ENCODE measurements around the gene SCAMP4.
"Not testable (repeated sequence)": the region's sequence is repeated elsewhere in the genome, so short reads cannot be mapped to it uniquely, and the experiment has no call there.

Gene SCAMP4

DNA sequence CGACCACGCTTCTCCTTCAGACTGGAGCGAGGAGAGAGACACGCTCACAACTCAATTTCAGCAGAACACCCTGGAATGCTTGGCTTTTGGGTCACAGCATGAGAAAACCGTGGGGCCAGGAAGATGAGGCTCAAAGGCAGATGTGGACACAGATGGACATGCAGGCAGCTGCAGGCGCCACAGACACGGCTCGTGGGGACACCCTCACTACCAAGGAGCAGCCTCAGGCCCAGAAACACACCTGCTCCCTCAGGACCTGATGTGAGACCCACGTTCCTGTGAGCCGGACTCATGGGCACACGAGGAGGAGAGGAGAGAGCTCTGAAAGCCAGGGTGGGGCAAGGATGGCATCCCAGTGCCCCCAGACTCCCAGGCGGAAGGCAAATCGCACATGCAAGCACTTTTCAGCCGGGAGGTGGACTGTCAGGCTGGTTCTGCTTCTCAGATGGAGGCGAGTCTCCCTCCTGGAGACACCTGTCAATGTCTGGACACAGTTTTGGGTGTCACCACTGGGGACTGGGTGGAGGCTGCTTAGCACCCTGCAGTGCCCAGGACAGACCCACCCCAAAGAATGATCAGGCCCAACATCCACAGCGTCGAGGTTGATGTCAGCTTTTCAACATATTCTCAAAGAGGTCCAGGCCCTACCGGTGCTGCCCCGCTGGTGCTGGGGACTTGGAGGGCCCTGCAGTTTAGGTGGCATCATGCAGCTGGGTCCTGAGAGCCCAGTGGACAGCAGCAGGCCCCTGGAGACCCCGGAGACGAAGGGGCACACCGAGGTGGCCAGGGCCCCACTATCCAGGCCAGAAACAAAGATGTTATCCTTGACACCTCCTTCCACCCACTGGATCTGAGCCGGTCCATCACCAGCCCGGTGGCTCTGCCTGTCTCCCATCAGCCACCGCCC is 22.2 kb upstream of the SCAMP4 start:
- no peak for DNase-seq (ENCODE audit: low spot score)

DNA sequence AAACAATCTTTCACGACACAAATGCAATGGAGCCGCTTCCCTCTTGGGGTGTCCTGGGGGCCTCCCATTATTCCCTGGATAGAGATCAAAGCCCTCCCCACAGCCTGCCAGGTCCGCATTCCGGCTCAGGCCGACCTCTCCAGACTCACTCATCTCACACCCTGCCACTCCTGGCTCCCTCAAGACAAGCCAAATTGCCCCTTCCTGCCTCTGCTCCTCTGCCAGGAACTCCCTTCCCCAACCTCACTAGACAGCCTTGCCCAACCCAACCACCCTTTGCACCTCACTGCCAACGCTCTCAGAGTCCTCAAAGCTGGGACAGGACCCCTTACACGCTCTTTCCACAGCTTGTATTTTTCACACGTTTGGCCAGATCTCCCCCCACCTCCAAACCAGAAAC is 21.4 kb upstream of the SCAMP4 start:
- DNase-seq (ENCODE audit: low spot score), result no peak

DNA sequence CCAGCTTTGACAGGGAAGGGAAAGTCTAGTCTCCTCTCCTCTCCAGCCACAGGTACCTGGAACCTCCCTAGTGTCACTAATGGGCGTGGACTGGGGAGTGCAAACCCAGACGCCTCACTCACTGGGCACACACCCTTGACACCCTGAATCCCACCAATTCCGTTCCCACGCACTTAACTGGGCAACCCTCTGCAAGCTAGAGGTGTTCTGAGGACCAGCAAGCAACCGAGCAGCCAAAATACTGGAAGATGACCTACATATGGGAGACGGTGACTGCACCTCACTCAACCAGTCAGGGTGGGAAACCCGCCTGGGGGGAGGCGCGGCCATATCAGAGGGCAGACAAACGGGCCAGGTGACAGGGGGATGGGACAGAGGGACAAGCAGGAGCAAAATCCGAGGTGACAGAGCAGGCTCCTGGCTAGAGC is 20.9 kb upstream of the SCAMP4 start:
- DNase-seq (ENCODE audit: low spot score), result no peak

DNA sequence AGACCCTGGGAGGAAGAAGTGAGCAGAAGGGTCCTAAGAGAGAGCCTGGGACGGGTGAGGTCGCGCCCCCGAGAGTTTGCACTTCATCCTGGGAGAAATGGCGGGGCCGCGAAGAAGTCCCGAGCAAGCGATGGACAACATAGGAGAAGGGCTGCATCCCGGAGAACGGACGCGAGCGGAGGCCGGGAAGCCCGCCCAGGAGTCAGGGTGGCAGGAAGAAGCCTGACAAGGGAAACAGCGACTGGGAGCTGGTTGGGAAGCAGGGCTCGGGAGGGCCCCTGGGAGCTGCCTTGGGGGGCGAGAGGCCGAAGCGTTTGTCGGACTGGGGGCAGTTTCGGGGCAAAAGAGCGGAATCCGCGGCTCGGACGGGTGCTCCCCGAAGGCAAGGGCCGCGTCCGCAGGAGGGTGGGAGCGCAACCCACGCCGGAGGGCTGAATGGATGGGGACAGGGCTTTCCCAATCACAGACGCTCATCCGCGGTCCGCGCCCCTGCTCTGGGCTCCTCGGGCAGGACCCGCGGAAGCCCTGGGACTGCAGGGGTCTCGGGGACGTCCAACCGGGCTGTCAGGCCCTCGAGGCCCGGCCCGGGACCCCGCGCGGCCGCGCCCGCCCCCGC is 20.4 kb upstream of the SCAMP4 start:
- DNase-seq (ENCODE audit: low spot score), result peak; percentile 57

DNA sequence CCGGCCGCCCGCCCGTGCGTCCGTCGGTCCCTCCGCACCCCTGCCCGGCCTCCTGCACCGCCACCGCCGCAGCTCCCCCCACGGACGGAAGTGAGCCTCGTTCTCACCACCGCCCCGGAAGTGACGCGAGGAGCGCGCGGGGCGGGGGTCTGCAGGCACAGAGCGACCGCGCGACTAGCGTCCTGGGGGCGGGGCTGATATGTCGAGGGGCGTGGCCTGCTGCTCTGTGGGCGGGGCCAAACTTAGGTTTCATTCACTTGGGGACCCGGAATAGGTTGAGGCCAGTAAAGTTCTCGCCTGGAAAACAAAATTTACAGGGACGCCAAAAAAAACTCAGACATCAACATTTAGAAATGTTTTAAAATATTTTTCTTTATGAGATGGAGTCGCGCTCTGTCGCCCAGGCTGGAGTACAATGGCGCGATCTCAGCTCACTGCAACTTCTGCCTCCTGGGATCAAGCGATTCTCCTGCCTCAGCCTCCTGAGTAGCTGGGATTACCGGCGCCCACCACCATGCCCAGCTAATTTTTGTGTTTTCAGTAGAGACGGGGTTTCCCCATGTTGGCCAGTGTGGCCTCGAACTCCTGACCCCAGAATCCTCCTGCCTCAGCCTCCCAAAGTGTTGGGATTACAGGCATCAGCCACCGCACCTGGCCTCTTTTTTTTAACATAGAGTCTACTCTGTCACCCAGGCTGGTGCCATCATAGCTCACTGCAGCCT is 19.6 kb upstream of the SCAMP4 start, which contains the start of gene ABHD17A:
Gene ABHD17A, minus strand, starts transcription at position 99 of the 722 bp plus-strand sequence. CDS start 3,930 bp downstream, outside the sequence.
- DNase-seq (ENCODE audit: low spot score), result peak; percentile 95

DNA sequence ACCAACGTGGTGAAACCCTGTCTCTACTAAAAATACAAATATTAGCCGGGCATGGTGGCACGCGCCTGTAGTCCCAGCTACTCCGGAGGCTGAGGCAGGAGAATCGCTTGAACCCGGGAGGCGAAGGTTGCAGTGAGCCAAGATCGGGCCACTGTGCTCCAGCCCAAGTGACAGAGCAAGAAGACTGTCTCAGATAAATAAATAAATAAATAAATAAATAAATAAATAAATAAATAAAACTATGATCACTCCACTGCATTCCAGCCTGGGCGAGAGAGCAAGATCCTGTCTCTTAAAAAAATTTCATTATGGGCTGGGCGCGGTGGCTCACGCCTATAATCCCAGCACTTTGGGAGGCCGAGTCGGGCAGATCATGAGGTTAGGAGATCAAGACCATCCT is 18.8 kb upstream of the SCAMP4 start:
- DNase-seq (ENCODE audit: low spot score), result not testable (repeated sequence)

DNA sequence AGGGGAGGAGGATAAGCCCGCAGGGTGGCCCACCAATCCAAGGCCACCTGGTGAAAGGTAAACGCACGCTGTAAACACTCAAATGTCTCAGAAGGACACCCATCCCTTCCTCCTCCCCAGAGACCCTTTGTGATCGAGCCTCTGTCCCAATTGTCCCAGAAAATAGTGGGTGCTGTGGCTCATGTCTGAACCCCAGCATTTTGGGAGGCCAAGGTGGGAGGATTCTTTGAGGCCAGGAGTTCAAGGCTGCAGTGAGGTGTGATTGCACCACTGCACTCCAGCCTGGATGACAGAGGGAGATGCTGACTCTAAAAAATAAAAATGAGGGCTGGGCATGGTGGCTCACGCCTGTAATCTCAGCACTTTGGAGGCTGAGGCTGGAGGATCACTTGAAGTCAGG is 16.8 kb upstream of the SCAMP4 start:
- DNase-seq (ENCODE audit: low spot score), result no peak

DNA sequence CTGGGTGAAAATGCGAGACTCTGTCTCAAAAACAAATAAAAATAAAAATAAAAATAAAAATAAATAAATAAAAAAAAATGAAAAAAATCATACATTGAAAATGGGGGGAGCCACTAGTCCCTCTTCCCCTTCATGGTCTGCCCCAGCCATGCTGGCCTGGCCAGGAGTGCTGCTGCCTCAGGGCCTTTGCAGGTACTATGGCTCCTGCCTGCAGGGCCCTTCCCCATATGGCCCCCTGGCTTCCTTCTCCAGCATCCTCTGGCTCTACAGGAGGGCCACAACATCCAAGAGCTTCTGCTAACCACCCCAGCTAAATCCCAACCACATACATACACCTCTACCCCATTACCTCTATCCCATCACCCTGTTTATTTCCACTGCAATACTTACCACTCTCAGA is 15.3 kb upstream of the SCAMP4 start:
- no peak for DNase-seq (ENCODE audit: low spot score)

DNA sequence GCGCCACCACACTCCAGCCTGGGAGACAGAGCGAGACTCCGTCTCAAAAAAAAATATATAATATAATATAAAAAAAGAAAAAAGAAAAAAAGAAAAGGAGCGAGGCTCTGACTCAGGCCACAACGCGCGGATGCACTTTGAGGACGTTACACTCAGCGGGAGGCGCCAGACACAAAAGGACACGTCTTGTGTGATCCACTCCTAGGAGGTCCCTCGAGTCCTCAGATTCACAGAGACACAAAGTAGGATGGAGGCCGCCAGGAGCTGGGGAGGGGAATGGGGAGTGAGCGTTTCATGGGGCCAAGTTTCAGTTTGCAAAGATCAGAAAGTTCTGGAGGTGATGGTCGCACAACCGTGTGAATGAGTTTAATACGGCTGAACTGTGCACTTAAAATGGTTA is 11.4 kb upstream of the SCAMP4 start:
- DNase-seq (ENCODE audit: low spot score), result no peak

DNA sequence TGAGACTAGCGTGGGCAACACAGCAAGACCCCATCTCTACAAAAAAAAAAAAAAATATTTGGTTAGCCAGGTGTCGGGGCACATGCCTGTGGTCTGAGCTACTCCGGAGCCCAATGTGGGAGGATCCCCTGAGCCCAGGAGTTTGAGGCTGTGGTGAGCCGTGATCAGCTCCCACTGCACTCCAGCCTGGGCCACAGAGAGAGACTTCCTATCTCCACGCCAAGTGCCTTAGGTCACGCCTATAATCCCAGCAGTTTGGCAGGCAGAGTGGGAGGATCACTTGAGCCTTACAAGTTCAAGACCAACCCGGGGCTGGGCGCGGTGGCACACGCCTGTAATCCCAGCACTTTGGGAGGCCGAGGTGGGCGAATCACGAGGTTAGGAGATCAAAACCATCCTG is 8.7 kb upstream of the SCAMP4 start:
- DNase-seq (ENCODE audit: low spot score), result no peak

DNA sequence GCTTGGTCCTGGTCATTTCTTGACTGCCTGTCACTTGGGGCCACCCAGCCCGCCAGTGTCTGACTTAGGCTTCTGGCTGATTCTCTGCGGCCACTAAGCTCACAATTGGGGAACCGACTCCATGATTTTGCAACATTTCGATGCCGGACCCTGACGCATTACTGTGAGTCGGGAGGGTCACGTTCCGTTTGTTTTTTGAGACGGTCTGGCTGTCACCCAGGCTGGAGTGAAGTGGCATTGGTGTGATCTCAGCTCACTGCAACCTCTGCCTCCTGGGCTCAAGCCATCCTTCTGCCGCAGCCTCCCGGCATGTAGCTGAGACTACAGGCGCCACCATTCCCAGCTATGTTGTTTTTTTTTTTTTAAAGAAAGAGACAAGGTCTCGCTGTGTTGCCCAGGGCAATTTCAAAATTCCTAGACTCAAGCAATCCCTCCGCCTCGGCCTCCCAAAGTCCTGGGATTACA is 3.2 kb upstream of the SCAMP4 start:
- no peak for DNase-seq (ENCODE audit: low spot score)

DNA sequence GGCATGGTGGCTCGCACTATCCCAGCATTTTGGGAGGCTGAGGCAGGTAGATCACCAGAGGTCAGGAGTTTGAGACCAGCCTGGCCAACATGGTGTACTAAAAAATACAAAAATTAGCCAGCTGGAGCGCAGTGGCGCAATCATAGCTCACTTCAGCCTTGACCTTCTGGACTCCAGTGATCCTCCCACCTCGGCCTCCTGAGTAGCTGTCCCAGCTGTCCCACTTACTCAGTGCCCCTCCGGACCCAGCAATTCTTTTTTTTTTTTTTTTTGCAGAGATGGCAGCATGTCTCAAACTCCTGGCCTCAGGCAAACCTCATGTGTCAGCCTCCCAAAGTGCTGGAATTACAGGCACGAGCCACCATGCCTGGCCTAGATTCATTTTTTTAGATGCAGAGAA is 2.3 kb upstream of the SCAMP4 start:
- DNase-seq (ENCODE audit: low spot score), result no peak

DNA sequence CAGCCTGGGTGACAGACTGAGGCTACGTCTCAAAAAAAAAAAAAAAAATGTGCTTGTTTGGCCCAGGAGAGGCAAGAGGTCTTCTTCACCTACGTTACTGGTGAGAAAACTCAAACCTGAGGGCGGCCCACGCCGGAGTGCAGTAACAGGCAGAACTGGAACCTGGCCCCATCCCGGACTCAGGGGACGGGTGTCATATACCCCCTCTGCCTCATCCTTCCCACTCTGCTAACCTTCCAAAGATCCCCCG is 414 bp upstream of the SCAMP4 start:
- no peak for DNase-seq (ENCODE audit: low spot score)

DNA sequence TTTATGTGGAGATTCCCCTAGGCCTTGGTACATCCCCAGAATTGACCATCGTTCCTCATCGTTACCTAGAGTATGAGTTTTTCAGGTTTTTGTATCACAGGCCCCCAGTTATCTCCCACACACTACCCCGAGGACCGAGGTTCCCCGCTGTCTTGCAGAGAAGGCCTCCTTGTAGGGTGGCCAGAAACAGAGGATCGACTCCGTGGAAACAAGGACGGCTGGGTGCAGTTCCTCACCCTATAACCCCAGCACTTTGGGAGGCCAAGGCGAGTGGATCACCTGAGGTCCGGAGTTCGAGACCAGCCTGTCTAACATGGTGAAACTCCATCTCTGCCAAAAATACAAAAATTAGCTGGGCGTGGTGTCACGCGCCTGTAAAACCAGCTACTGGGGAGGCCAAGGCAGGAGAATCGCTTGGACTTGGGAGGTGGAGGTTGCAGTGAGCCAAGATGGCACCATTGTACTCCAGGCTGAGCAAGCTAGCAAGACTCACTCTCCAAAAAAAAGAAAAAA is 720 bp downstream of the SCAMP4 start:
- DNase-seq (ENCODE audit: low spot score), result no peak

DNA sequence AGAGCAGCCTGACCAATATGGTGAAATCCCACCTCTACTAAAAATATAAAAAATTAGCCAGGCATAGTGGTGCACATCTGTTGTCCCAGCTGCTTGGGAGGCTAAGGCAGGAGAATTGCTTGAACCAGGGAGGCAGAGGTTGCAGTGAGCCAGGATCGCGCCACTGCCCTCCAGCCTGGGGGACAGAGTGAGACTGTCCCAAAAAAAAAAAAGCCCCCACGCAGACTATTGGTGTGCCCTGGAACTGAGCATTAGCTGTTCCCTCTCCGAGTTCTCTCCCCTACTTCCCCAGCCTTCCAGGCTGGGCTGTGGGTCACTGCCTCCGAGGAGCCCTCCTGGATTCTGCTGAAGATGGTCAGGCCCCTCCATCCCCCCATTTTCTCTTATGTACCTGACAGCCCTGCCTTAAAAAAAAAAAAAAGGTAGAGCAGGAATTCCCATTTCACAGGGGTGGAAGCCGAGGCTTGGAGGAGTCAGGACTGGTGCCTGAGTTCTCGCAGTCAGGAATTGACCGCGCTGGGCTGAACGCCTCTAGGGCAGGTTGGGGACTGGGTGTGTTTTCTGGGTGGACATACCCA is 1.9 kb downstream of the SCAMP4 start:
- DNase-seq (ENCODE audit: low spot score), result no peak

DNA sequence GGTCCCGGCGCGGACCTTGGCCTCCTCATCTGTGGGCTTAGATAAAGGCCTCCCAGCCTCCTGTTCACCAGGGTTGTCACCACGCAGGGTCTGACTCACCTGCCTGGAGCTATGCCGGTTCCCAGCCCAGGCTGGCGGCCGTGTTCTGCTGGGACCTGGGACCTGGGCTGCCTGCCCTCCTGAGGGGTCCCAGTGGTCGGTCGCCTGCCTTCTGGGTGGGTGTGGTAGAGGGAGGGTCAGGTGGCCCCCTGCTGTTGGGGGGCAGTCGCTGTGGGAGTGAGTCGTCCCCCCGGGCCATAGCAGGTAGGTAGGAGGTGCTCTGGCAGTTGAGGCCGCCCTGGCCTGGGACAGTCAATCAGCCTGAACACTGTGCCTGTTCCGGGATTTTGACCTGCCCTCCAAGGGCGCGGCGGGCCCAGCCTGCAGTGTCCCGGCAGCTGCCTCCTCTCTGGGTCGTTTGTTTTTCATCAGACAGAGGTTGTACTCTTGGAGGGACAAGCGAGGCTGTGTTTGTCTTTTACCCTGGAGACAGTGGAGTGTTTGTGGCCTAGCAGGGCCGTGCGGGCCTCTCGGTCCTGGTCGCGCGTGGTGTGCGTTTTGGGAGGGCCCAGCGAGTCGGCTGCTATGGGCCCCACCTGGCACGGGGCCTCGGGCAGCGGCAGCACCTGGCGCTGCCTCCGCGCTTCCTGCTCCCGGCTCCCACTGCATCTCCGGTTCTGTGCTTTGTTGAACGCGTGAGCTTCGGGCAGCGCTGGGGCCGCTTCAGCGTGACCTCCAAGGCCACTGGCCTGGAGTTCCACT is 2.6 kb downstream of the SCAMP4 start:
- DNase-seq (ENCODE audit: low spot score), result no peak

DNA sequence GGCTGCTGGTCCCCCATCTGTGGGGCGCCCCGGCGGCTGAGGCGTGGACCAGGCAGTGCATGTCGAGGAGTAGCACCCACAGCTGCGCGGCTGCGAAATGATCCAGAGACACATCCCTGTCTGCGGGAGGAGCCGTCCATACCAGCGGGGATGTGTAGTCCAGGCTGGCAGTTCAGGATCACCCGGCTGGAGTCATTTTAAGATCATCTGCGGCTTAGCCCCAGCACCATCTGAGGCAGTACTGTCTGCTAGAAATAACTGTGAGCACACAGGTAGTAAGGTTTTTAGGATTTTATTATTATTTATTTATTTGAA is 3.1 kb downstream of the SCAMP4 start:
- no peak for DNase-seq (ENCODE audit: low spot score)

DNA sequence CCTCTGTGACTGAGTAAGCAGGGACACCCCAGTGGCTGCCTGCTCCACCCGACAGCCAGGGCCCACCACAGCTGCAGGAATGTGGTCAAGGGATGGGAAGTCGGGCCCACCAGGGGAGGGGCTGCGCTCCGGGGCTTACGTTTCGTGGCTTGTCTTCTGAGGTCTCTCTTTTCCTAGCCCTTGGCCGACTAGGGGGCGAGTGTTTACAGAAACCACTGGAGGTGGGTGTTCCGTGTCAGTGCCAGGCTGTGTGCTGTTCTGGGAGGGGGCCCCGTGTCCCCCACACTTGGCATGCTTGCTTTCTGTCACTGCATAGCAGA is 4.5 kb downstream of the SCAMP4 start:
- DNase-seq (ENCODE audit: low spot score), result no peak

DNA sequence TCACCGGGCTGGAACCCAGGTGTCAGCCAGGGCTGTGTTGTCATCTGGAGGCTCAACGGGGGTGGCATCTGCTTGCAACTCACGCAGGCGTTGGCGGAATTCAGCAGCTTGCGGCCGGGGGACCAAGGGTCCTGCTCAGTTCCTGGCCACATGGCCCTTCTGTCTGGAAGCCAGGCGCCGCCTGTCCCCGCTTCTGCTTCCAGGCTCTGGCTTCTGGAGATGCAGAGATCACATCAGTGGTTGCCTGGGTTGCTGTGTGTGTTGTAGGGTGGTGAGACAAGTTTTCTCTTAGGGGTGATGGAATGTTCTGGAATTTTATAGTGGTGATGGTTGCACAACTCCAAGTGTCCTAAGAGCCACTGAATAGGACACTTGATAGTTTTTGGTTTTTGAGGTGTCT is 5.0 kb downstream of the SCAMP4 start:
- DNase-seq (ENCODE audit: low spot score), result no peak

DNA sequence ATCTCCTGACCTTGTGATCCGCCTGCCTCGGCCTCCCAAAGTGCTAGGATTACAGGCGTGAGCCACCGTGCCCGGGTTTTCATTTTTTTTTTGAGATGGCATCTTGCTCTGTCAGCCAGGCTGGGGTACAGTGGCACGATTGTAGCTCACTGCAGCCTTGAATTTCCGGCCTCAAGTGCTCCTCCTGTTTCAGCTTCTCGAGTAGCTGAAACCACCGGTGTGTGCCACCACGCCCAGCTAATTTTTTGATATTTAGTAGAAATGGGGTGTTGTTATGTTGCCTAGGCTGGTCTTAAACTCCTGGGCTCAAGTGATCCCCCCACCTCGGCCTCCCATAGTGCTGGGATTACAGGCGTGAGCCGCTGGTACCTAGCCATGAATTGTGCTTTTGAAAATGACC is 5.9 kb downstream of the SCAMP4 start:
- no peak for DNase-seq (ENCODE audit: low spot score)

DNA sequence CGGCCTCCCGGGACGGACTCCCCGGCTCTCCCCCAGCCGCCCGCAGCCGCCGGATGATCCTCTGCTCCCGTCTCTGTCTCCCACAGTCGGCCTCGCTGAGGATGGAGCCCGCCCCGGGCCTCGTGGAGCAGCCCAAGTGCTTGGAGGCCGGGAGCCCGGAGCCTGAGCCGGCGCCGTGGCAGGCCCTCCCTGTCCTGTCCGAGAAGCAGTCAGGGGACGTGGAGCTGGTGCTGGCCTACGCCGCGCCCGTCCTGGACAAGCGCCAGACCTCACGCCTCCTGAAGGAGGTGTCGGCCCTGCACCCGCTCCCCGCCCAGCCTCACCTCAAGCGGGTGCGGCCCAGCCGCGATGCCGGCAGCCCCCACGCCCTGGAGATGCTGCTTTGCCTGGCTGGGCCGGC is 6.8 kb downstream of the SCAMP4 start:
- DNase-seq (ENCODE audit: low spot score), result no peak
